PC-9 (cell line): ENCODE results near the gene NPY4R2.
"Not testable (repeated sequence)": the region's sequence is repeated elsewhere in the genome, so short reads cannot be mapped to it uniquely, and the experiment has no call there.

Source experiments
- EZH2 ChIP-seq: fragments of 200-600 bp; sonication (generic); IDR thresholded peaks from 2 replicates; pipeline ENCODE4 v1.8.0; 2017; ENCODE audit warnings: antibody characterized with exemption, low read depth
- TF ChIP-seq, protein P1 (sequence below): fragments of 200-600 bp; sonication (generic); conservative IDR thresholded peaks from 2 replicates; pipeline ENCODE4 v1.6.1; 2017; ENCODE audit warnings: mixed run types, antibody characterized with exemption, mild to moderate bottlenecking, moderate library complexity

DNA sequence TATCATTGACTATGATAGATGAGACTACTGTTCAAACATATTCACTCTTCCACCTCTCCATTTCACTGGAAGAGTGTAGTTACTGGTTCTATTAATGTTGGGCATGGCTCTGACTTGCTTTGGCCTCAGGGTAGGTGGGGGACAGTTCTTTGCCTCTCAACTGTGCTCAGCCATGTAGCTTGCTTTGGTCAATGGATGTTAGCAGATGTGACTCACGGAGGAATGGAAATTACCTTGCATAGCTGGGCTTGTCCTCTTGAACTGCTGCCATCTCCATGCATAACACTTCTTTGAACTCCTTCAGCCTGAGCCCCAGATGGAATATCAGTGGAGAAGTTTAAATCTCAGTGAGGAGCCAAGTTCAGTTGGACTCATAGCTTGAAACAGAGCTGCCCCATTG lies 9.1 kb upstream of the NPY4R2 start:
- TF ChIP-seq, protein P1, sequence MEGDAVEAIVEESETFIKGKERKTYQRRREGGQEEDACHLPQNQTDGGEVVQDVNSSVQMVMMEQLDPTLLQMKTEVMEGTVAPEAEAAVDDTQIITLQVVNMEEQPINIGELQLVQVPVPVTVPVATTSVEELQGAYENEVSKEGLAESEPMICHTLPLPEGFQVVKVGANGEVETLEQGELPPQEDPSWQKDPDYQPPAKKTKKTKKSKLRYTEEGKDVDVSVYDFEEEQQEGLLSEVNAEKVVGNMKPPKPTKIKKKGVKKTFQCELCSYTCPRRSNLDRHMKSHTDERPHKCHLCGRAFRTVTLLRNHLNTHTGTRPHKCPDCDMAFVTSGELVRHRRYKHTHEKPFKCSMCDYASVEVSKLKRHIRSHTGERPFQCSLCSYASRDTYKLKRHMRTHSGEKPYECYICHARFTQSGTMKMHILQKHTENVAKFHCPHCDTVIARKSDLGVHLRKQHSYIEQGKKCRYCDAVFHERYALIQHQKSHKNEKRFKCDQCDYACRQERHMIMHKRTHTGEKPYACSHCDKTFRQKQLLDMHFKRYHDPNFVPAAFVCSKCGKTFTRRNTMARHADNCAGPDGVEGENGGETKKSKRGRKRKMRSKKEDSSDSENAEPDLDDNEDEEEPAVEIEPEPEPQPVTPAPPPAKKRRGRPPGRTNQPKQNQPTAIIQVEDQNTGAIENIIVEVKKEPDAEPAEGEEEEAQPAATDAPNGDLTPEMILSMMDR = not testable (repeated sequence)
- TF ChIP-seq EZH2 = not testable (repeated sequence)
